ENCODE results near the gene GPR183.

The GPR183 gene

DNA sequence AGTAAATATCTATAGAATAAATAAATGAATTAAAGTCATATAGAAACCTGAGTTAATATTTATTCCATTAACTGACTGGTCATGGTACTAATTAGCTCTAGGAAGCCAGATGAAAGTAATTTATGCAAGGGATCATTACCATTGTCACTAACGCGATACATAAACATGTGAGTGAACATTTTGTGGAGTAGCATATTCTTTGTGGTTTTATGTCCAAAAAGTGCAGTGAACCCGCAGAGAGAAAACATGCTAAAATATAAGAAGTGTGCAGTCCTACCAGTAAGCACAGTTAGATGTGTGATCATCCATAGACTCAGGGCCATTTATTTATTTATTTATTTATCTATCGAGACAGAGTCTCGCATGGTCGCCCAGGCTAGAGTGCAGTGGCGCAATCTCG lies 1.6 kb downstream of the GPR183 start:
- DNase-seq (ENCODE audit: extremely low read depth, insufficient read length): no peak
- Histone ChIP-seq H3K27me3 (replicated peaks; ENCODE audit: control insufficient read depth, insufficient read depth, low read length) (no peaks in the 10 kb centered on the region), H3K4me3 (replicated peaks; ENCODE audit: low read depth, low read length) (peak overlapping the region; percentile 60), H3K36me3 (ENCODE audit: control insufficient read depth, insufficient read depth, low read length) (no peaks in the 10 kb centered on the region)
- TF ChIP-seq CTCF (IDR thresholded peaks at IDR 0.05; ENCODE audit: insufficient read depth, low read length, poor library complexity, severe bottlenecking): no peak

DNA sequence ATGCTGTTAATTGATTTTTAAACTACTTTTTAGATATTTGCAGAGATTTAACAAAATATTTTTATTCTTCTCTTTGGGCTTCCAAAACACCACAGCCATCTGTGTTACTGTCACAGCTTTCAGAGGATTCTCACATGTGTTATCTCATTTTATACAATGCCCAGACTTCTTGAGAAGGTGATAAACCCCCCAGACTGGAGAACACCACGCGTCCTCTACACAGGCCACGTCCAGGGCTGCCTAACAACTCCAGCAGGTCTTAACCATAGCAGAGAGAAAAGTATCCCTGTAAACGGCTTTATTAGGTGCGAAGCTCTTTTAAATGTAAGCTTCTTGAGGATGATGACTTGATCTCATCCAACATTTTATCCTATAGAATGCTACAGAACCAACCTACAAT lies 2.0 kb downstream of the GPR183 start:
- peak overlapping the region; percentile 60 for H3K4me3 ChIP-seq (replicated peaks; ENCODE audit: low read depth, low read length)
- H3K27me3 ChIP-seq (replicated peaks; ENCODE audit: control insufficient read depth, insufficient read depth, low read length): no peaks in the 10 kb centered on the region
- DNase-seq (ENCODE audit: extremely low read depth, insufficient read length): no peak
- H3K36me3 ChIP-seq (ENCODE audit: control insufficient read depth, insufficient read depth, low read length): 0 out of 2 replicates have a peak, but pooled peaks cover under 1% of the 10 kb centered on the region
- TF ChIP-seq CTCF (IDR thresholded peaks at IDR 0.05; ENCODE audit: insufficient read depth, low read length, poor library complexity, severe bottlenecking): no peak

GRCh38 chr13:99304541-99304940 lies 2.7 kb downstream of the GPR183 start:
- peak overlapping the region; percentile 60 for H3K4me3 ChIP-seq (replicated peaks; ENCODE audit: low read depth, low read length)
- no peak for TF ChIP-seq CTCF (IDR thresholded peaks at IDR 0.05; ENCODE audit: insufficient read depth, low read length, poor library complexity, severe bottlenecking)
- H3K36me3 ChIP-seq (ENCODE audit: control insufficient read depth, insufficient read depth, low read length): peaks cover 3% of the 10 kb centered on the region; the same call in 1 of the 2 replicates
- H3K27me3 ChIP-seq (replicated peaks; ENCODE audit: control insufficient read depth, insufficient read depth, low read length): no peaks in the 10 kb centered on the region
- no peak for DNase-seq (ENCODE audit: extremely low read depth, insufficient read length)

DNA sequence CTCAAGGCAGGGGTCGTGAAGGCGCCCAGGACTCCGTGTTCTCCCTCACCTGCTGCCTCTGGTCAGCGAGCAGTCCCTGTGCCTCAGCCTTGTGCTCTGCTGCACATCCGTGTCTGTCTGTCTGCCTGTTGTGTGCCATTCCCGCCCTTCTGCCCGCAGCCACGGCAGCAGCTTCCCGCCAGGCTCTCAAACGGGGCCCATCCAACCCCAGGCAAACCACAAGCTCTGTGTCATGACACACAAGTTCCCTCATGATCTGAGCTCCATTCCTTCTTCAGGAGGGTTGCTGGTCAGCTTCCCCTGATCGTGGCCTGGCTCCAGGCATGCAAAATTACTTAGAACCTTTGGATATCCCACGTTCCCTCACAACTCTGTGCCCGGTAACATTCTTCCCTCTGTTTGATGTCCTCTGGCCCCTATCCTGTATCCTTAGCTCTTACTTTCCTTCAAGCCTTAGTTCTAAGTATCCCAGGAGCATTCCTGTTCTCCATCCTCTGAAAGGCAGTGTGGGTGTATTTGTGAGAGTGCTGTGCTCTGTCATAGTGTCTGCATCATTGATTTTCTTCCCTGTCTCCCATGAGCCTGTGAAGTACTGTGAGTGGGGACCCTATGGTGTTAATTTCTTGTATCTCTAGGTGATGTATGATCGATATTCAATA lies 3.2 kb downstream of the GPR183 start:
- no peaks in the 10 kb centered on the region for H3K27me3 ChIP-seq (replicated peaks; ENCODE audit: control insufficient read depth, insufficient read depth, low read length)
- peak overlapping the region; percentile 60 for H3K4me3 ChIP-seq (replicated peaks; ENCODE audit: low read depth, low read length)
- peaks cover 3% of the 10 kb centered on the region; the same call in 1 of the 2 replicates for H3K36me3 ChIP-seq (ENCODE audit: control insufficient read depth, insufficient read depth, low read length)
- peak; percentile 51 for DNase-seq (ENCODE audit: extremely low read depth, insufficient read length)
- no peak for TF ChIP-seq CTCF (IDR thresholded peaks at IDR 0.05; ENCODE audit: insufficient read depth, low read length, poor library complexity, severe bottlenecking)

GRCh38 chr13:99302637-99303505 lies 4.3 kb downstream of the GPR183 start:
- H3K27me3 ChIP-seq (replicated peaks; ENCODE audit: control insufficient read depth, insufficient read depth, low read length): no peaks in the 10 kb centered on the region
- no peak for TF ChIP-seq CTCF (IDR thresholded peaks at IDR 0.05; ENCODE audit: insufficient read depth, low read length, poor library complexity, severe bottlenecking)
- H3K4me3 ChIP-seq (replicated peaks; ENCODE audit: low read depth, low read length): peak overlapping the region; percentile 60
- H3K36me3 ChIP-seq (ENCODE audit: control insufficient read depth, insufficient read depth, low read length): peaks cover 3% of the 10 kb centered on the region; the same call in 1 of the 2 replicates
- DNase-seq (ENCODE audit: extremely low read depth, insufficient read length): no peak
